Measurements from ENCODE around the gene FBN2.

Gene FBN2

DNA sequence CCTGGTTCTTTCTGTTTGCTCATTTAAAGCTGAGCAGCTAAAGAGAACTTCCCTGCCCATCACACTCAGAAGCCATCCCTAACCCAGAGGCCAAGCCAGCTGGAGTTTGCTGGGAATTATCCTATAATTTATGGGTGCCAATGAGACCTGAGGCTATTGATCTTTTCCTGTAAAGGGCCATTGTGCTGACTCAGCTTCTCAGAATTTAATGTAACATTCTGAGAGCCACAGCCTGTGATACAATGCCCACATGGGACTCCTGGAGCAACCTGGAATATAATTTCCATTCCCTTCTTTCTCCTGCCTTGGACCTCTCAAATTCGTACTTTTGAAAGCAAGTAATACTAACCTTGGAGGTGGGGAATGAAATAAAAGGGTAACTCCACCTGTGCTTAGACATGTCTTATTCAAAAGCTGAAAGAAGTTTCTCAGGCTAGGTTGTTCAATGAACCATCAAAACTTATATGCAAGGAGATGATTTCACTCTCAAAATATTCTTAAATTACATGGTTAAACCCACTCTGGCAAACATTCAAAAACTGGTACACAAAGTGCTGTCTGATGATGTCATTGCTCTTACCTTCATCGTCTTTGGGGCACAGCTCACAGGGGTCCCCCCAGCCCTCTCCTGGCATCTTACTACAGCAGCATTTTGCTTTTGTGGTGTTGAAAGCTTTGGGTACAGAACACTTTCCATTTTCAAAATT lies 247.7 kb downstream of the FBN2 start:
- DNase-seq = no peak

DNA sequence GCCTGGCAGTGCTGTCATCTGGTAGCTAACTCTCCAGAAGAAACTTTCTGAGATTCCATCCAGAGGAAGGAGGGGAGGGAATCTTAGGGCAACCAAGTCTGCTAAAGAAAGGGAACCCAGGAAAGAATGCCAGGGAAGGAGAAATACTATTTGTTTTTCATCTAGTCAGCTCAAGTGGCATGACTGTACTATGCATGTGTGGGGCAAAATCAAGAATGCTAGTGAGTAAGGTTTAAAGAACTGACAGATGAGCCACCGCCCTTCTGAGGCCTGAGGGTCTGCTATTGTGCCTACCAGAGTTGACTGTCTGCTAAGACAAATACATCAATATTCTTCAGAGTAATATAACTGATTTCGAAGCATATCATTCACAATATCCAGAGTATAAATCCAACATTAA lies 250.3 kb downstream of the FBN2 start:
- no peak for DNase-seq

DNA sequence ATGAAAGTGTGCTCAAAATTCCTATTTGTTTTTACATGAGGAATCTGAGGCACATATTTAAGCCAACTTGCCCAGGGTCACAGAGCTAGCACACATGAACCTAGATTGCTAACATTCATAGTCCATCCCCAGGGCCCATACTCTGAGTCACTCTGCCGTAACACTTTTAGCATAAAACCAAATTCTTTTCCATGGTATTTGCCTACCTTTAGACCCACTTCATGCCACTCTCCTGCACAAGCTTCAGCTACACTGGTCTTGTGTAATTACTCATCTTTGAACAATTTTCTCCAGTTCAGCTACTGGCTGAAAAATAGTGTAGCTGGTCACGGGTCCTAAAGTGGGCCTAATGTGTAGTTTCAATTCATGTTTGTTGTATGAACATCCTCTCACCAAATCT lies 253.8 kb downstream of the FBN2 start:
- no peak for DNase-seq

DNA sequence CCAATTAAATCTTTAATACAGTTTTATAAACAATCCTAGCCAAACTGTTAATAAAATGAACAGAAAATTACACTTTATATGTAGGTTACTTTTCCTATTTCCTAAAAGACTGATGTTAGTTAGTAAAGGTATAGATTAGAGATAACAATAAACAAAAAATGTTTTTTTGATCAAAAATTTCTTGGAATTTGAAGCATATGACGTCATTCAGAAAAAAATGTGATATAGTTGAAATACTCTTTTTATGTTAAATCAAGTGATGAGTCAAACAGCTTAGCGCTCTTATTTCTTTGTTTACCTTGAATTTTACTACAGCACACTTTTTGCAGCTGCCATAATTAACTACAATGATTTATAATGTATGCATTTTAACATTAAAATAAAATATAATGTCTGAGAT lies 258.7 kb downstream of the FBN2 start:
- no peak for DNase-seq

DNA sequence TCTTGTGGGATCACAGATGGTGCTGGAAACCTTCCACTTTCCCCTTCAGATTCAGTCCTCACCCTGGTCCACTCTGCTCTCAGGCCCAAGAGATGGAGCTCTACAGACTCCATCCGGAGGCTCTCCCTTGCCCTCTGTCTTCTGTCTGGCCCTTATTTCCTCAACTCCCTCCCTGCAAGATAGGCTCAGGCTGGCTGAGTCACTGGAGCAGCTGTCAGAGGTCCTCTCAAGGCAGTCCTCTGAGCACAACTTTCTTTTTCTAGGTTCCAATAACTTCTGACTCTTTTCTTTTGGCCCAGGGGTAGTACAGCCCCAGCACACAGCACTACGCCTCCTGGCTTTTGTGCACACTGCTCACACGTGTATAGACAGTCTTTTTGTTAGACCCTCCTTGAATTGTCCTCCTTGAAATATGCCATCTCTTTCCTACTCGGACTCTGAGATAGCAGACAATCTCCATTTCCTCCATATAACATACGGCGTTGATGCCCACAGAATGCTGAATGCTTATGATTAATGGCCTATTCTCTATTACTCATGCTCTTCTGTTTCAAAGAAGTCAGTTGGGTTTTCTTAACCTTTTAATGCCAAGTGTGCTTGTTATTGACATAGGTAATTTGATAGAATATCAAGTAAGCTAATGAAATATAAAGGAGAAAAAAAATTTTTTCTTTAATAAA lies 261.4 kb downstream of the FBN2 start:
- DNase-seq = no peak

DNA sequence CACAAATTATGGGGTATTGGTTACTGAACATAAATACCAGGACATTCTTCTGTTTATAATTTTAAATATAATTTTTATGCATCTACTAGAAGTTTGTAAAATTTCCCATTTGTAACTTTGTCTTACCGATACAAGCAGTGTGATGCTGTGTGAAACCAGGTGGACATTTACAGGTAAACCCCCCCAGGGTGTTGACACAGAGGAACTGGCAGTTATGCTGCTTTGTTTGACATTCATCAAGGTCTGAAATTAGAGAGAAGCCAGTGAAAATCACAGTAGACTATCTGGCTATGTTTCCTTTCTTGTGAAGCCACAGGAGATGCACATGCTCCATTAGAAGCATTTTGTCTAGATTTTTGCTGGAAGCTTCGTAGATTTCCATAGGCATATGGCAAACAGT lies 263.6 kb downstream of the FBN2 start:
- no peak for DNase-seq

DNA sequence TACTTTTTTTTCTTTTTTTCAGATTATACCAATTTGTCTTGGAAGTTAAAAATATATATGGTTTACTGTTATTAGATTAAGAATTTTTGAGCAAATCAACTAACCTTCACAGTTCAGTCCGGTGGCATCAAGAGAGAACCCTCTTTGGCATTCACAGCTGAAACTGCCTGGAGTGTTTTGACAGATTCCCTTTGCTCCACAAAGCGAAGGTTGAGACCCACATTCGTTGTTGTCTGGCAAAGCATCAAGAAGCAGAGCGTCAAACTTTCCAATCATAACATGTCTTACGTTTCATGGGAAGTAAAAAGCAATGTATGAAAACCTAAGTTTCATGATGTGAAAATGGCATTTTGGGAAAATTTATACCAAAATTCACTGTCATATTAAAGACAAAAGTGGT lies 264.3 kb downstream of the FBN2 start:
- DNase-seq = no peak

DNA sequence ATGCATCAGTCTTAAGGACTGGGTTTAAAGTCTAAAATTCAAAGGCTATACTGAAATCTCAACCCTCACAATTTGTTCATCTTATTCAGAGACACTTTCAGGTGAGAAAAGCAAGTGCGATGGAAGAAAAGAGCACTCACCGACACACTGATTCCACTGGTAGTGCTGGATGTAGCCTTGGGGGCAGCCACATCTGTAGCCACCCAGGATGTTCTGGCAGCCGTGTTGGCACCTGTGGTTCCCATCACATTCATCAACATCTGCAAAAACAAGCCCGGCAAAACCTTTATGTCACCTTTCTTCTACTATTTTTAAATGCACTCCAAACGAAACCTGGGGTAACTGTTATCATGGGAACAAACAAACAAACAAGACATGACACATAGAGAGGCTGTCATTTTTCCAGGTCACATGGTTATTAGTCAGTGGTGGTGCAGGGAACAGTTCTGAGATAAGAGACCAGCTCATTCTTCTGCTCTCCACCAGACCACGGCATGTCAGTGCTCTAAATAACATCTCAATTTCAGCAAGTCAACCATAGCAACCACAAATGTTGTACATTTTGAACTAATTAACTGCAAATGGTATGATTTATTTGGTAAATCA lies 266.1 kb downstream of the FBN2 start:
- no peak for DNase-seq

DNA sequence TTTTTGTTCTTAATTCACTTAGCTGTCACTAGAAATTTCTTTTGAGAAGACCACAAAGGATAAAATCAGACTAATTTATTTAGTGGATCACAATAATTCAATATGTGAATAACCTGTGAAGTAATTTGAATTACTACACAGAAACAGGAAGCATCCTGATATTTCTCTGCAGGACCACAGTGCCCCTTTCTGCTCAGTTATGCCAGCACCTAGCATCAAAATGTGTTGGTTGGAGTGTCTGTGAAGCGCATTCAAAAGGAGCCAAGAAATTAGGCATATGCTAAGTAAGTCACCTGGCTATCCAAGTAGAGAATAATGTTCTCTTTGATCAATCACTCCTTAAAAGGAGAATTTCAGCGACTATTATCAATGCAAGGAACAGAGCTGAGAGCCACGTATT lies 267.0 kb downstream of the FBN2 start:
- no peak for DNase-seq

DNA sequence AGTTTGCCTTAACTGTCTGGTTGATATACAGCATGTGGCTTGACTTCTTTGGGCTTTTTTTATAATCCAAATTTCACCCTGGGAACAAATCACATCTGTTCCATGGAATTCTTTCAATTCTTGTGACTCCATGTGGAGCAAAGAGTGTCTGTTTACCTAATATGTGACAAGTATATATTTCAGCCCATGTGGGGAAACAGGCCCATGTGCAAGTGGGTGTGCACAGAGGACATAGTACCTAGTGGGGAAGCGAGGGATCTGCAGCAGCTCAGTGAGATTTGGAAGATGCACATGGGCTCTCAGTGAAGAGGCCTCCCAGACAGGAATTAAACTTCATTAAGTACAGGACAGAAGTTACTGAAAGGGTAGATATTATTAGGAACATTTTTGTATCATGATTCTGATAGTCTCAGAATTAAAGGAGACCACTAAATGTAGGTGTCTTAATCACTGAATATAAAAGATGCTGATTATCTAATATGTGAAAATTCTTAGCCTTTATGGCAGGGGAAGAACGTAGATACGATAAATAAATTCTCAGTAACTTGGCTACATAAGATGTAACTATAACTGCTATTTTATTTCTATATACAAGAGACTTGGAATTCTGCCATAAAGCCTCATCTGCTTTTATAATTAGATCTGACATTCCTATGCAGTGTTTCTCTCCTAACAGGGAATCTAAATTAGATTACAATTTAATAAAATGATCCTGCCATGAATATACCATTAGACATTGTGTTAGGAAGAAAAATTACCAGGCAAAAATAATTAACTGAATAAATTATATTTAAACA lies 273.3 kb downstream of the FBN2 start:
- DNase-seq = no peak

DNA sequence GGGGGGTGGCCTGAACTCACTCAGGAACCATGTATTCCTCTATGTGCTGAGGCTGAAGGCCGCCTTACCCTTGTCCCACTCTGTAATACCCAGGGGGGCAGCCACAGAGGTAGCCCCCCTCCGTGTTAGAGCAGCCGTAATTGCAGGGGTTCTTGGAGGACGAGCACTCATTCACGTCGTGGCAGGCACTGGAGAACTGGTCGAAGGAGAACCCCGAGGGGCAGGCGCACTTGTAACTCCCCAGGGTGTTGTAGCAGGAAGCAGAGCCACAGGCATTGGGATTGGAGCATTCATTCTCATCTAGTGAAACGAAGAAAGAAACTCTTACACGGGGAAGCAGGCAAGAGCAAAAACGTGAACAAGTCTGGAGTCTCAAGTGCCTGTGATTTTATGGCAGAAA lies 274.7 kb downstream of the FBN2 start:
- no peak for DNase-seq

DNA sequence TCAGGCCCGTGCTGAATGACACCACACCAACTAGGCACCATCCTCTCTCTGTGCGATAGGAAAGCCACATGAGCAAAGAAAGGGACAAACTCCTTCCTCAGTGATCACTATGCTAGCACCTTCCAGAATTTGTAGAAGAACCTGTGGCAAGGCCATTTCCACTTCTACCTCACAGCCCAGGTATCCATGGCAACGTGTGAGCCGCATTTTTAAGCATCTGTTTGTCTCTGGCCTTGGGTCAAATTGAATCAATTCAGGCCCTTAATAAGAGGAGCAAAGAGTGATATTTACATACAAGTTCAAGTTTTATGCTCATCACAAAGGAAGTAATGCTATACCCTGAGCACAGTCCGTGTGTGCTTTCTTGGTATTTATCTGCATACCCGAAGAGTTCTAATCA lies 275.1 kb downstream of the FBN2 start:
- no peak for DNase-seq

DNA sequence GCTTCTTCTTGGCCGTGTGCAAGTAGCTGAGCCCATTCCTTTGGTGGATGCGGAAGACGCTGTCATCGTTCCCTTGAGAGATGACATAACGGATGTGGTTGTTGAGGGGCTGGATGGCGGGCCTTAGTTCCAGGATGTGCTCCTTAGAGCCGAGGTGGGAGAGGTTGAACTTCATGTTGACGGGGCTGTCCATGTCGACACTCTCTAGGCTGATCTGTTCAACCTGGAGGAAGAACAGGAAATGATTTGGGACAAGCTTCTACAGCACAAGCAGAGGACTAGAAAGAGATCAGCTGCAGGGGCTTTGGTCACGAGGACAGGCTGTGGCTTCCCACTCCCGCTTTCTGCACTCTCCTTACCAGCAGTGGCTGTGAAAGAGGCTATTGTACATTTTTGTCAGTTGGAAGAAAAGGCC lies 278.4 kb downstream of the FBN2 start:
- no peak for DNase-seq

DNA sequence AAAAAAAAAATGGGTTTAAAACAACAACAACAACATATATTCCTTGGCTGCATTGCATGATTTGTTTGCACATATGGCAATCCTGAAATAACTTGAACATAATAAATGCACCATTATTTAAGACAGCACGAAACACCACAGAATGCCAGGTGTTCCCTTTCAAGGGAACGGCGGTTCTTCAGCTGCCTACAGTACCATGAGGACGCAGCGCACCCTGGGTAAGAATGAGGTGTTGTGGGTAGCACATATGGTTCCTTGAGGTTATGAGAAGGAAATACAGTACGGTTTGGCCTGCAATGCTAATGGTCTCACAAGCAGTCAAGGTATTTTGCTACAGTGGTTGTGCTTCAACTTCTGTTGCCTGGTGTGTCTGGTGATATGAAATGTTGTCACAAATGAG lies 279.7 kb downstream of the FBN2 start:
- DNase-seq = no peak

DNA sequence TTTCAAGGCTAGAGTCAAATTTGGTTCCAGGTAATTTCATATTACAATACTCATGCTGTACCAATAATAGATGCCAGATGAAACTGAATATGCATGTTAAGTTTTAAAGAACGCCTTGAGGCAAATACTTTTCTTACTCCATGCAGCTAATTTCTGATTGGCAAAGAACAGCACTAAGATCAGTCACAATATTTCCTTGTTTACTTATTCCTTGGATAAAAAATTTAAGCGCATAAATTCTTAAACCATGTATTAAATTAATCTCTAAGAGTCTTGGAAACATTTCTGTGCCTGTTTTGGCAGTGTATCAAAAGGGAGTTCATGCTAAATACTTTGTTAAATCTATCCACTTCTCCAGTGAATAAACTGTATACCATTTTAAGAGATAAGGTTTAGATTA lies 281.0 kb downstream of the FBN2 start:
- DNase-seq = no peak

DNA sequence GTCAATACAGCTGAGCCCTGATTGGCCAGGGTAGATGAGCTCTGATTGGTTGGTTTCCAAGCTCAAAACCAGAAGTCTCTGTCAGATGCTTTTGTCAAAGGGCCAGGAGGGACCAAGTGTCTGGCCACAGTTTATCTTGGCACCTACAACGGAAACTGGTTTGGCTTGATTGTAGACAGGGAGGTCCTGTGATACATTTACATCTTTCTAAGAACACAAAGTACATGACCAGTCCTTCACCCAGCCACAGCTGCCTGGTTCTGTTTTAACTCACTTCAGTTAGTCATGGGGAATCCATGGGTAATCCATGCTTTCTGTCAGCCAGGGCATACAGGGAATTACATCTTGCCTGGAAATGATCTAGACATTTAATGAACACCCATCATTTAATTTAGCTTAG lies 283.3 kb downstream of the FBN2 start:
- DNase-seq = no peak

DNA sequence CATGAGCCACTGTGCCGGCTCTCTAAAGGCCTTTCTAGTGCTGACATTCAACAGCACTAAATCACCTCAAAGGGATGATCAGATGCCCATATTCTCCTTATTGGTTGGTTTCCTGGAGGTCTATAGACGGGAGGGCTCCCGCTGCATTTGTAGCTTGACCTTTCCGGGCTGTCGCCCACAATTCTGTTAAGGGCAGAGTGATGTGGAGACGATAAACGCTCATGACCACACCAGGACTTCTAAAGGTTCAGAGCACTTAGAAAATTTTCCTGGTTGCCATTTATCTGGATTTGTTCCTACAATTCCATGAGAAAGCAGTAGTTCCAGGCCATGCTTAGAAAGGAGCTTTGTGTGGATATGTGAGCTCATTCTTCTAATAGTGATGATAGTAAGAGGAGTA lies 284.2 kb downstream of the FBN2 start:
- DNase-seq = no peak

DNA sequence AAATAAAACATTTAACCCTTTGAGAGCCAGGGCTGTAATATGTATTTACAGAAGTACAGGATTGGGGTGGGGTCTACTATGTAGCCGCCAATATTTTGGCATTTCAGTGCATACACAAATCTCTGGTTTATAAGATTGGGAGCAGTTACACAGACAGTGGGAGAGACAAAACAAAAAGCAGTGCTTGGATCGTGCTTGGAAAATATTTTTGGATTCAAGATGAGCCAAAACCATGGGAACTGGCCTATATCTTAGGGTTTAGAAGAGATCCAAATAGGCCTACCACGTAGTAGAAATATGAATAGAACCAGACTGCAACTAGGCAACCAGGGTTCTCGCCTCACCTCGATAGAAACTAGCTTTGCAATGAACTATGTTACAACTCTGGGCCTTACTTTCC lies 284.9 kb downstream of the FBN2 start:
- DNase-seq = no peak

DNA sequence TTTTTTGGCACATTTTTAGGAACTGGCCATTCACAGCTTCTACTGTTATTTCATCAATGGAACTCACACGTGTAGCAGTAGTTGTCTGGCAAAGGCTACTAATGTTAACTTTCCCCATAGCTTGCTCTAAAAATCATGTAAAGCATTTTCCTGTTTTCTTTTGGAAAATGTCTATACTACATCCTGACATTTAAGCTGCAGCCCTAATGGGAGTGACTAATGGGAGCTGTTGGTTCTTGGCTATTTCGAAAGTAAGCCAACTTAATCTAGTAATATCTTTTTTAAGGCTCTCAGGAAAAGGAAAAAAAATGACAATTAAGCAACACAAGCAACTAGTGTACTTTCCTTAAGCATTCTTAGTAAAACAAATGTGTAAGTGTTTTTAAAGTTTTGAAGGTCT lies 285.3 kb downstream of the FBN2 start:
- no peak for DNase-seq

DNA sequence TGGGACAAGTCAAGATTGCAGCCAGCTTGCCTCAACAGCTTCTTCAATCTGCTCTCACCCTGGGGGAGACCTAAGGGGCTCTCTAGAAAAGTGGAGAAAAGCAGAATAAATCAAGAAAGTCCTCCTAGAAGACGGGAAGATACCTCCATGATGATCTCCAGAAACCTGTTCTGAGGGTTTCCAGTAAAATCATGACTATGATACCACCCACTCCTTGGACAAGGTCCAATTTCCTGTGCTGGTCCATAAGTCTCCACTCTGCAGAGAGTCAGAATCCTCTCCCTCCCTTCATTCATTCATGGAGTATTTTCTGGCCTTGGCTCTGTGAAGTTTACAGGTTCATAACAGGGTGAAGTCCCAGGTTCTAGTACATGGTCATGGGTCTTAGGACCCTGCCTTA lies 285.8 kb downstream of the FBN2 start:
- no peak for DNase-seq

DNA sequence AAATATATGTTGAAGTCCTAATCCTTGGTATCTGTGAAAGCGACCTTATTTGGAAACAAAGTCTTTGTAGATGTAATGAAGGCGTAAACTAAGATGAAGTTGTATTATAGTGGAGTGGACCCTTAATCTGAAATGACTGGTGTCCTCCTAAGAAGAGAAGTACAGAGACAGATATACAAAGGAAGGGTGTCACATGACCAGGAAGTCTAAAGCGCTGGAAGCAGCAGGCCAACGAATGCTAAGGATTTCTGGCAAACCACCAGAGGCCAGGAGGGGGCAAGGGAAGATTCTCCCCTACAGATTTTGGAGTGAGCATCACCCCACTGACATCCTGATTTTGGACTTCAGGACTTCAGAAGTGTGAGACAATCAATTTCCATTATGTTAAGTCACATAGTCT lies 292.1 kb downstream of the FBN2 start:
- DNase-seq = no peak

DNA sequence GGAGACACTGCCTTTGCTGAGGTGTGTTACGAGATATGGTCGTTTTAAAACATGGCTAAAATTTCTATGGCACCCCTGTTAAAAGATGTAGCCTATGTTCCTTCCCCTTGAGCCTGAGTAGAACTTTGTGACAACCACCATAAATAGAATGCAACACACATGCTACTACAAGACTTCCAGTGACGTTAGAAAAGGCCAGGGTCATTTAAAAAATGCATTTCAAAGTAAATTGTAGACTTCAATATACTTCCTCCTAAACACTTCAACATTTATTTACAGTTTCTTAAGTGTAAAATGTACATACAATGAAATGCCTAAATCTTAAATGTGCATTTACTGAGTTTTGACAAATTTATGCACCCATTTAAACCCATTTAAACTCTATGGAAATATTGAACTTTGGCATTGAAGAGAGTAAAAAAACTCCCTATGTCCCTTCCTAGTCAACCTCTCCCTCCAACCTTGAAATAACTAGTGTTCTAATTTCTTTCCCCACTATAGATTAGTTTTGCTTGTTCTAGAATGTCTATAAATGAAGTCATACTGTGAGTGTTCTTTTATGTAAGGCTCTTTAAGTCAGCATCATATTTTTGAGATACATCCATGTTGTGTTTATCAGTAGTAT lies 294.0 kb downstream of the FBN2 start:
- no peak for DNase-seq

DNA sequence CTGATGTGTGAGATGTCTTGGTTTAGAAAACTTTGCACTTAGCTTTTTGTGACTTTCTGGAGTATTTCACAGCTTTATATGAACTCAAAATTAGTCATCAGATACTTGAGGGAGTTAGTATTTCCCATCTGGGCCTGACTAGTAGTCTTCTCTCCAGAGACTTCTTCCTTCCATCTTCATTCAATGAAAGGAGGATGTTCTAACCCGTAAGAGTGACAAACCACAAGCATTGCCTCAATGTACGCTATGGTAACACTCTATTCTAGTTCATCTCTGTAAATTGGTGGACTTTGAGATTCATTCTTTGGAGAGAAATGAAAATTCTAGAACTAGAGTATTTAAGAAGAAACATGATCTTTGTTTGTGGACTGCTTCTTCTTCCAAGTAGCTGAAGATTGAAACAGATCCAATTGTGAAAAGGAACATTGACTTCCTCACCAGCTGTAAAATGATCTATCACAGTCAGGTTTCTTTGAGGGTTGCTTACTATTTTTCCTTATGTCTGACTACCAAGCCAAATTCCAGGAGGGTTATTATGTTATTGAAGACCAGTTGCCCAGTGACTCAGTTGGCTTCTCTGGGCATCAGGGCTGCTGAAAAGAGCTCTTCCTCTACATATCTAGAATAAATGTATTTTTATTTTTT lies 296.9 kb downstream of the FBN2 start:
- no peak for DNase-seq

Data from stimulated activated naive CD4-positive, alpha-beta T cell (primary cell).